HEK293 (cell line): ENCODE results near the gene AFF1.

Experiments
- CTCF ChIA-PET: fragments of 350-600 bp; formaldehyde crosslinking; extraction: SDS; loops from one replicate; lab custom pipeline; 2021; ENCODE audit warnings: antibody characterized with exemption; lab: Yijun Ruan, JAX
- POLR2A ChIA-PET: fragments of 300-600 bp; formaldehyde crosslinking; extraction: SDS; loops from one replicate; lab custom pipeline; 2020; ENCODE audit warnings: antibody characterized with exemption, inconsistent platforms; lab: Yijun Ruan, JAX
- H3K27ac ChIP-seq: fragments of 200-500 bp; sonication (Bioruptor generic); 2 replicates; pipeline ENCODE4 v1.5.1; 2014; ENCODE audit warnings: low read depth, low read length, control low read depth, inconsistent platforms; ENCODE audit errors: extremely low read depth
- H3K36me3 ChIP-seq, 2 experiments: fragments of 200-500 bp in 1 of 2; sonication (Bioruptor generic) in 1 of 2; 1 replicate in 1 of 2; 2 replicates in 1 of 2; pipeline ENCODE4 v1.5.1; 2014 to 2017; ENCODE audit warnings: inconsistent platforms in 2 of 2, low read length in 2 of 2; ENCODE audit not compliant: control insufficient read depth in 2 of 2, insufficient read depth in 1 of 2
- H3K4me1 ChIP-seq: fragments of 200-500 bp; sonication (Bioruptor generic); 2 replicates; pipeline ENCODE4 v1.5.1; 2014; ENCODE audit warnings: mild to moderate bottlenecking, low read length, inconsistent platforms; ENCODE audit not compliant: control insufficient read depth, insufficient read depth
- H3K4me3 ChIP-seq: 2 replicates; pipeline ENCODE4 v1.5.1; 2011; ENCODE audit warnings: low read depth, mild to moderate bottlenecking, control low read depth, low read length, moderate library complexity
- H3K9me3 ChIP-seq: fragments of 200-500 bp; sonication (Bioruptor generic); 2 replicates; pipeline ENCODE4 v1.5.1; 2014; ENCODE audit warnings: low read depth, low read length, inconsistent platforms; ENCODE audit not compliant: control insufficient read depth, insufficient read depth
- ATF2 ChIP-seq: fragments of 450-650 bp; formaldehyde crosslinking; IDR thresholded peaks from 2 replicates; pipeline ENCODE4 v1.5.1; 2016; ENCODE audit warnings: missing biosample characterization, missing genetic modification characterization, low read depth
- EGR2 ChIP-seq: fragments of 450-650 bp; formaldehyde crosslinking; IDR thresholded peaks from 2 replicates; pipeline ENCODE4 v1.5.1; 2016; ENCODE audit warnings: low read depth, missing biosample characterization, missing genetic modification characterization
- KLF17 ChIP-seq: fragments of 450-650 bp; formaldehyde crosslinking; IDR thresholded peaks from 2 replicates; pipeline ENCODE4 v1.5.1; 2016; ENCODE audit warnings: missing biosample characterization, missing genetic modification characterization
- MYNN ChIP-seq: fragments of 450-650 bp; formaldehyde crosslinking; IDR thresholded peaks from 2 replicates; pipeline ENCODE4 v1.5.1; 2016; ENCODE audit warnings: missing biosample characterization, missing genetic modification characterization, borderline replicate concordance
- OVOL3 ChIP-seq: fragments of 450-650 bp; formaldehyde crosslinking; IDR thresholded peaks from 2 replicates; pipeline ENCODE4 v1.5.1; 2016; ENCODE audit warnings: missing biosample characterization, missing genetic modification characterization
- PRDM2 ChIP-seq: fragments of 450-650 bp; formaldehyde crosslinking; IDR thresholded peaks from 2 replicates; pipeline ENCODE4 v1.5.1; 2016; ENCODE audit warnings: missing biosample characterization, missing genetic modification characterization, borderline replicate concordance
- PRDM4 ChIP-seq: fragments of 450-650 bp; formaldehyde crosslinking; IDR thresholded peaks from 2 replicates; pipeline ENCODE4 v1.5.1; 2017; ENCODE audit warnings: missing biosample characterization, missing genetic modification characterization
- RBAK ChIP-seq: fragments of 450-650 bp; formaldehyde crosslinking; IDR thresholded peaks from 2 replicates; pipeline ENCODE4 v1.5.1; 2016; ENCODE audit warnings: missing biosample characterization, missing genetic modification characterization
- REPIN1 ChIP-seq: fragments of 450-650 bp; formaldehyde crosslinking; IDR thresholded peaks from 2 replicates; pipeline ENCODE4 v1.5.1; 2017; ENCODE audit warnings: missing biosample characterization, missing genetic modification characterization, low read depth
- SP7 ChIP-seq: fragments of 450-650 bp; formaldehyde crosslinking; IDR thresholded peaks from 2 replicates; pipeline ENCODE4 v1.5.1; 2016; ENCODE audit warnings: missing biosample characterization, missing genetic modification characterization
- ZEB2 ChIP-seq: fragments of 450-650 bp; formaldehyde crosslinking; IDR thresholded peaks from 2 replicates; pipeline ENCODE4 v1.5.1; 2016; ENCODE audit warnings: missing biosample characterization, missing genetic modification characterization
- ZFHX2 ChIP-seq: fragments of 450-650 bp; formaldehyde crosslinking; conservative IDR thresholded peaks from 2 replicates; pipeline ENCODE4 v1.5.1; 2016; ENCODE audit warnings: missing biosample characterization, missing genetic modification characterization
- ZNF133 ChIP-seq: fragments of 450-650 bp; formaldehyde crosslinking; IDR thresholded peaks from 2 replicates; pipeline ENCODE4 v1.5.1; 2016; ENCODE audit warnings: missing biosample characterization, missing genetic modification characterization
- ZNF24 ChIP-seq: fragments of 450-650 bp; formaldehyde crosslinking; IDR thresholded peaks from 2 replicates; pipeline ENCODE4 v1.5.1; 2016; ENCODE audit warnings: missing biosample characterization, missing genetic modification characterization
- ZNF26 ChIP-seq: fragments of 450-650 bp; formaldehyde crosslinking; IDR thresholded peaks from 2 replicates; pipeline ENCODE4 v1.5.1; 2016; ENCODE audit warnings: missing biosample characterization, missing genetic modification characterization
- ZNF366 ChIP-seq: fragments of 450-650 bp; formaldehyde crosslinking; conservative IDR thresholded peaks from 2 replicates; pipeline ENCODE4 v1.5.1; 2016; ENCODE audit warnings: missing biosample characterization, missing genetic modification characterization
- ZNF561 ChIP-seq: fragments of 450-650 bp; IDR thresholded peaks from 2 replicates; pipeline ENCODE4 v1.5.1; 2018; ENCODE audit warnings: missing biosample characterization, missing genetic modification characterization, borderline replicate concordance
- ZNF768 ChIP-seq: fragments of 450-650 bp; formaldehyde crosslinking; IDR thresholded peaks from 2 replicates; pipeline ENCODE4 v1.5.1; 2018; ENCODE audit warnings: missing biosample characterization, mild to moderate bottlenecking, missing genetic modification characterization
- ZNF776 ChIP-seq: fragments of 450-650 bp; formaldehyde crosslinking; IDR thresholded peaks from 2 replicates; pipeline ENCODE4 v1.5.0; 2017; ENCODE audit warnings: missing biosample characterization, missing genetic modification characterization, borderline replicate concordance
- ZSCAN16 ChIP-seq: fragments of 450-650 bp; formaldehyde crosslinking; IDR thresholded peaks from 2 replicates; pipeline ENCODE4 v1.5.1; 2016; ENCODE audit warnings: missing biosample characterization, missing genetic modification characterization

AFF1 gene

GRCh38 chr4:87118826-87119225 is 184.0 kb downstream of the AFF1 start:
- TF ChIP-seq ZFHX2 (no peak), ZSCAN16 (tag by site-specific recombination) (no peak), RBAK (tag by site-specific recombination) (no peak), PRDM2 (no peak), ZNF776 (tag by site-specific recombination) (no peak), ZNF561 (tag by site-specific recombination) (no peak), KLF17 (tag by site-specific recombination) (no peak), OVOL3 (tag by site-specific recombination) (no peak), PRDM4 (tag by site-specific recombination) (no peak), SP7 (tag by site-specific recombination) (no peak), ZNF133 (tag by site-specific recombination) (no peak), ZEB2 (no peak), REPIN1 (no peak), ZNF768 (no peak), ZNF26 (tag by site-specific recombination) (no peak), ZNF366 (tag by site-specific recombination) (no peak), EGR2 (tag by site-specific recombination) (no peak), ZNF24 (tag by site-specific recombination) (no peak), MYNN (tag by site-specific recombination) (no peak), ATF2 (tag by site-specific recombination) (no peak)
- ChIA-PET POLR2A (no interaction called here), CTCF (interaction anchor here (0.9 to 1.4 kb wide), 3 partner anchors 14 to 196 kb away, joined by 3 to 4 read pairs (median 4); no protein-coding TSS in a partner anchor)
- Histone ChIP-seq H3K36me3 (peaks cover 0 to 38% of the 10 kb centered on the region in 2 experiments; a peak in 1 of 3 replicates), H3K4me3 (no peak overlapping the region), H3K4me1 (no peaks in the 10 kb centered on the region), H3K27ac (no peak overlapping the region), H3K9me3 (no peaks in the 10 kb centered on the region)
